ENCODE measurements around the gene F11. TPM values are rescaled to one million over a fixed set of nuclear protein-coding genes. Genes with fewer than 3 reads are reported as not detected.

Gene F11
- total RNA-seq, 1 donor from 2014 or later, result not detected

DNA sequence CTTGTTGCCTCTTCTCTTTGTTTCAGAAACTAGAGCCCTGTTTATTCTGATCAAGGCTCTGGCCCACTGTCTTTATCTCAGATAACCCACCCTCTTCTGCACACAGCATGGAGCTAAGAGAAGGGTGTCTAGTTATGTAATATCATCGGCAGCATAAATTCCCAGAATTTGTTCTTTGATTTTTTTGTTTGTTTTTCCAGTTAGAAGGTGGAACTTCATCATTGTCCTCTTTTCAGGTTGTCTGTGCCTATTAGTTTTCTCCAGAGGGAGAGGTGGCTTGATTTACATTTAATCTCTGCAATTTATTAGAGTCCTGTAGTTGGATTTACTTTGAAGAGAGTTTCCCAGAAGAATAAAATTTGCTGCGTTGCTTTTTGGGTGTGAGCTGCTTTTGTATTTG lies 15.2 kb upstream of the F11 start:
- DNase-seq, result no peak
- peaks cover 1% of the 10 kb centered on the region for H3K9me3 Mint-ChIP-seq (ENCODE audit: unreplicated experiment)
- H3K27ac Mint-ChIP-seq (ENCODE audit: unreplicated experiment), result no peak overlapping the region
- H3K27me3 Mint-ChIP-seq (ENCODE audit: unreplicated experiment), result no peaks in the 10 kb centered on the region
- H3K36me3 Mint-ChIP-seq (ENCODE audit: unreplicated experiment), result no peaks in the 10 kb centered on the region
- TF ChIP-seq, protein P1, sequence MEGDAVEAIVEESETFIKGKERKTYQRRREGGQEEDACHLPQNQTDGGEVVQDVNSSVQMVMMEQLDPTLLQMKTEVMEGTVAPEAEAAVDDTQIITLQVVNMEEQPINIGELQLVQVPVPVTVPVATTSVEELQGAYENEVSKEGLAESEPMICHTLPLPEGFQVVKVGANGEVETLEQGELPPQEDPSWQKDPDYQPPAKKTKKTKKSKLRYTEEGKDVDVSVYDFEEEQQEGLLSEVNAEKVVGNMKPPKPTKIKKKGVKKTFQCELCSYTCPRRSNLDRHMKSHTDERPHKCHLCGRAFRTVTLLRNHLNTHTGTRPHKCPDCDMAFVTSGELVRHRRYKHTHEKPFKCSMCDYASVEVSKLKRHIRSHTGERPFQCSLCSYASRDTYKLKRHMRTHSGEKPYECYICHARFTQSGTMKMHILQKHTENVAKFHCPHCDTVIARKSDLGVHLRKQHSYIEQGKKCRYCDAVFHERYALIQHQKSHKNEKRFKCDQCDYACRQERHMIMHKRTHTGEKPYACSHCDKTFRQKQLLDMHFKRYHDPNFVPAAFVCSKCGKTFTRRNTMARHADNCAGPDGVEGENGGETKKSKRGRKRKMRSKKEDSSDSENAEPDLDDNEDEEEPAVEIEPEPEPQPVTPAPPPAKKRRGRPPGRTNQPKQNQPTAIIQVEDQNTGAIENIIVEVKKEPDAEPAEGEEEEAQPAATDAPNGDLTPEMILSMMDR (IDR thresholded peaks at IDR 0.05; ENCODE audit: partially characterized antibody, unreplicated experiment), result no peak
- no peak overlapping the region for H3K4me3 Mint-ChIP-seq (ENCODE audit: unreplicated experiment)
- no peaks in the 10 kb centered on the region for H3K4me1 Mint-ChIP-seq (ENCODE audit: low read depth, unreplicated experiment)

DNA sequence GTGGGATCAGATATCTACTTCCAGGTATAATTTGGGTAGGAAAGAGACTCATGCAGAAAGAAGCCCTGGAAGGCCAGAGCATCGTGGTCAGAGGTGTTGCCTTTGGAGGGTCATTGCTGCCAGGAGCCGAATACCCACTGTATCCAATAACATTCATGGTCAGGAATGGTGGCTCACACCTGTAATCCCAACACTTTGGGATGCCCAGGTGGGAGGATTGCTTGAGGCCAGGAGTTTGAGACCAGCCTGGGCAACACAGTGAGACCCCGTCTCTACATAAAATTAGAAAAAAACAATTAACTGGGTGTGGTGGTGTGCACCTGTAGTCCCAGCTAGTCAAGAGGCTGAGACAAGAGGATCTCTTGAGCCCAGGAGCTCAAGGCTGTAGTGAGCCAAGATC lies 10.9 kb upstream of the F11 start:
- Mint-ChIP-seq H3K36me3 (ENCODE audit: unreplicated experiment) (no peaks in the 10 kb centered on the region), H3K4me1 (ENCODE audit: low read depth, unreplicated experiment) (no peaks in the 10 kb centered on the region), H3K27ac (ENCODE audit: unreplicated experiment) (no peak overlapping the region), H3K27me3 (ENCODE audit: unreplicated experiment) (peaks cover under 1% of the 10 kb centered on the region), H3K4me3 (ENCODE audit: unreplicated experiment) (no peak overlapping the region), H3K9me3 (ENCODE audit: unreplicated experiment) (no peaks in the 10 kb centered on the region)
- TF ChIP-seq, protein P1 (IDR thresholded peaks at IDR 0.05; ENCODE audit: partially characterized antibody, unreplicated experiment), result no peak
- no peak for DNase-seq

DNA sequence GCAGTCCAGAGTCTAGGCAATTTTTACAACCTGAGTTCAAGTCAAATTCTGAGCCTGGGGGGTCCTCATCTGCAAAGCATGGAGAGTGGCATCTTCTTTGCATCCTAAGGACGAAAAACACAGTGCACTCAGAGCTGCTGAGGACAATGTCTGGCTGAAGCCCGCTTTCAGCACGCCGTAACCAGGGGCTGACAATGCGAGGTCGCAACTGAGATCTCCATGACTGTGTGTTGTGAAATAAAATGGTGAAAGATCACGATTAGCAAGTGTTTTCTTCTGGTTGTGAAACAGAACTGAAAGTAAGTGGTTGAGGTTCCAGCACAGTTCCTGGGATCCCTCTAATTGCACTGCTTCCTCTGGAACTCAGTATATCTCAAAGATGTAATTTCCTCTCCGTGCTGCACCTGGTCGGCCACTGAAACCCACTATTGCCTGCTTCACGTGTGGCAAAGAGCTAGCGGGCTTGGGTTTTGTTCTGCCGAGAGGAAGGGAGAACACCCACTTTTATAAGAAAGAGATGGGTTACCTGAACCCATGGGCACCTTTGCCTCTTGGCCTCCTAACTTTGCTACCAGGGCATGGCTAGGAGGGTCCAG lies 7.7 kb upstream of the F11 start:
- no peaks in the 10 kb centered on the region for H3K36me3 Mint-ChIP-seq (ENCODE audit: unreplicated experiment)
- TF ChIP-seq, protein P1 (IDR thresholded peaks at IDR 0.05; ENCODE audit: partially characterized antibody, unreplicated experiment), result no peak
- no peaks in the 10 kb centered on the region for H3K4me1 Mint-ChIP-seq (ENCODE audit: low read depth, unreplicated experiment)
- no peak overlapping the region for H3K4me3 Mint-ChIP-seq (ENCODE audit: unreplicated experiment)
- no peak overlapping the region for H3K27ac Mint-ChIP-seq (ENCODE audit: unreplicated experiment)
- H3K9me3 Mint-ChIP-seq (ENCODE audit: unreplicated experiment), result no peaks in the 10 kb centered on the region
- H3K27me3 Mint-ChIP-seq (ENCODE audit: unreplicated experiment), result peaks cover 1% of the 10 kb centered on the region
- no peak for DNase-seq

DNA sequence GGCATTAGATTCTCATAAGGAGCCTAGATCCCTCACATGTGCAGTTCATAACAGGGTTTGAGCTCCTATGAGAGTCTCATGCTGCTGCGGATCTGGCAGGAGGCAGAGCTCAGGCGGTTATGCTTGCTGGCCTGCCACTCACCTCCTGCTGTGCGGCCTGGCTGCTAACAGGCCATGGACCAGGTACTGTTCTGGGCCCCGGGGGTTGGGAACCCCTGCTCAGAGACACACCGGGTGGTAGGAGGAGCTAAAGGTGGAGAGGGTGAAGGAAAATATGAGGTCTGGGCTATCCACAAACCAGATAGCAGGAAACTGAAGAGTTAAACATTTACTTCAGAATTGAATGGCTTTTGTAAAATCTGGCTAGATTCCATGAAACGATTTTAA lies 5.9 kb upstream of the F11 start:
- TF ChIP-seq, protein P1 (IDR thresholded peaks at IDR 0.05; ENCODE audit: partially characterized antibody, unreplicated experiment), result no peak
- H3K27ac Mint-ChIP-seq (ENCODE audit: unreplicated experiment), result no peak overlapping the region
- DNase-seq, result no peak
- H3K4me3 Mint-ChIP-seq (ENCODE audit: unreplicated experiment), result no peak overlapping the region
- H3K9me3 Mint-ChIP-seq (ENCODE audit: unreplicated experiment), result no peaks in the 10 kb centered on the region
- peaks cover 1% of the 10 kb centered on the region for H3K27me3 Mint-ChIP-seq (ENCODE audit: unreplicated experiment)
- H3K36me3 Mint-ChIP-seq (ENCODE audit: unreplicated experiment), result no peaks in the 10 kb centered on the region
- H3K4me1 Mint-ChIP-seq (ENCODE audit: low read depth, unreplicated experiment), result no peaks in the 10 kb centered on the region

DNA sequence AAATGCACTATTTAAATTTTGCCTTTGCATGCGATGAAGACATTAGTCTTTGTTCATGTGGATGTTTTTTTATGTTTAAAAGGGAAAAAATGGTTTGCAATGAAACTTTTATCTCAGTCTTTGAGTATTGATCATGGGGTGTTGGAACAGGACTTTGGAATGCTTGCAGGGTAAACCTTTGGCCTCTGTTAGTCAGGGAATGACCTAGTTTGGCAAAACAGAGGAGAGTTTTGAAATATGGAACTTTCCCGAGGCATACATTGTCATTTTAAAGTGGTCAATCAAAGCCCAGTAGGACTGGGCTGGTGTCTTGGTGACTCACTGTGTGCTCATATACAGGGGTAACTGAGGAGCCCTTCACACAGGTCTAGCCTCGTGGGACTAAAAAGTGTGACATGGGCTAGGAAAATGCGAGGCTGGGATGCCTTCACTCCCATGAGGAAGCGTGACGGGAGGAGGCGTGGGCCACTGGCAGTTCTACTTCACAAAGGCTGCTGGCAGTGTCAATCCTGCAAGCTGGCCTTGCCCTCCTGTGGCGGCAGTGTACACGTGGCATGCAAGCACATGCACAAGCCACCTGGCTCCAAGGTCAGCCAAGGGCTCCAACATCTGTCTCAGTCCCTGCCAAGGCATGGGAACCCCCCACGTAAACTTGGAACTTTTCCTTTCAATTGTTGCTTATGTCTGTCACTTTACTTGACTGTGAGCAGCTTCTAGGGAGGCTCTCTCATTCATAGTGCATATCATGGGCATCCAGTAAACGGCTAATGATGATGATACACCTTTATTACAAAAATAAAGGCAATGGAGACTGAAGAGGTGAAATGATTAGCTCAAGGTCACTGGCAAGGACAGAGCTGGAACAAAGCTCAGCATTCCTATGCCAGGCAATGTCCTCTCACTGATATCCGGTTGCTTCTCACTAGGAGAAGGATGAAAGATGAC lies 5.2 kb upstream of the F11 start:
- H3K27me3 Mint-ChIP-seq (ENCODE audit: unreplicated experiment), result peaks cover 3% of the 10 kb centered on the region
- H3K9me3 Mint-ChIP-seq (ENCODE audit: unreplicated experiment), result no peaks in the 10 kb centered on the region
- TF ChIP-seq, protein P1 (IDR thresholded peaks at IDR 0.05; ENCODE audit: partially characterized antibody, unreplicated experiment), result no peak
- H3K4me1 Mint-ChIP-seq (ENCODE audit: low read depth, unreplicated experiment), result no peaks in the 10 kb centered on the region
- no peak overlapping the region for H3K27ac Mint-ChIP-seq (ENCODE audit: unreplicated experiment)
- no peaks in the 10 kb centered on the region for H3K36me3 Mint-ChIP-seq (ENCODE audit: unreplicated experiment)
- no peak for DNase-seq
- H3K4me3 Mint-ChIP-seq (ENCODE audit: unreplicated experiment), result no peak overlapping the region

Measured in glutamatergic neuron (in vitro differentiated cells).